MCF 10A (cell line): ENCODE results near the gene ARL15. TPM values are rescaled to one million over a fixed set of nuclear protein-coding genes. Genes with fewer than 3 reads are reported as not detected.

ENCODE experiments used
- BruUV-seq: library from RNA; stranded (reverse); fragments of 400-500 nt; replicated peaks from 2 replicates; lab custom pipeline; 2021; lab: Mats Ljungman, UMichigan
- CTCF ChIA-PET: fragments of 300-600 bp; sonication (Branson Sonifier 250); formaldehyde crosslinking; extraction: SDS; loops from one replicate; lab custom pipeline; 2021; ENCODE audit warnings: antibody characterized with exemption, inconsistent platforms; lab: Yijun Ruan, JAX
- POLR2A ChIA-PET: fragments of 300-600, 350-650 bp; sonication (Branson Sonifier 250); formaldehyde crosslinking; extraction: SDS; loops from one replicate; lab custom pipeline; 2020; ENCODE audit warnings: antibody characterized with exemption, inconsistent platforms; lab: Yijun Ruan, JAX
- DNase-seq: peaks from one replicate; pipeline ENCODE4 v3.0.0-alpha.2; 2018; ENCODE audit not compliant: unreplicated experiment
- H3K27ac Mint-ChIP-seq: one replicate; pipeline ENCODE4 v1.8.0; 2022; ENCODE audit warnings: mild to moderate bottlenecking, low read depth, mixed read lengths; ENCODE audit not compliant: unreplicated experiment
- H3K27me3 Mint-ChIP-seq: one replicate; pipeline ENCODE4 v1.8.0; 2022; ENCODE audit warnings: mixed read lengths; ENCODE audit not compliant: insufficient read depth, unreplicated experiment
- H3K36me3 Mint-ChIP-seq: one replicate; pipeline ENCODE4 v1.8.0; 2022; ENCODE audit warnings: mild to moderate bottlenecking, moderate library complexity, mixed read lengths; ENCODE audit not compliant: insufficient read depth, unreplicated experiment
- H3K4me1 Mint-ChIP-seq: one replicate; pipeline ENCODE4 v1.8.0; 2022; ENCODE audit warnings: mixed read lengths; ENCODE audit not compliant: insufficient read depth, unreplicated experiment
- H3K4me3 Mint-ChIP-seq: one replicate; pipeline ENCODE4 v1.8.0; 2022; ENCODE audit warnings: mild to moderate bottlenecking, moderate library complexity, mixed read lengths; ENCODE audit not compliant: unreplicated experiment
- H3K9me3 Mint-ChIP-seq: one replicate; pipeline ENCODE4 v1.8.0; 2022; ENCODE audit warnings: mixed read lengths; ENCODE audit not compliant: unreplicated experiment
- intact Hi-C: fragments of 100-400 bp; cut with micrococcal nuclease; formaldehyde crosslinking; loops from 2 replicates; pipeline ENCODE4 v1.14.1; 2022
- total RNA-seq: library from RNA; stranded (reverse); gene quantifications from 2 replicates; pipeline ENCODE4 v1.2.3, GENCODE V29; 2022
- TF ChIP-seq, protein P1 (sequence below): fragments of 200-600 bp; IDR thresholded peaks from one replicate; pipeline ENCODE4 v1.8.0; 2022; ENCODE audit warnings: antibody characterized with exemption, mild to moderate bottlenecking; ENCODE audit not compliant: unreplicated experiment

The ARL15 gene
- total RNA-seq, 1 experiment from 2014 or later: 11.3 TPM

GRCh38 chr5:54309691-54310432 lies 511 bp downstream of the ARL15 start:
- ChIA-PET CTCF (interaction anchor here (0.6 to 2.3 kb wide), 9 partner anchors 21 to 840 kb away, joined by 3 to 9 read pairs (median 3); no protein-coding TSS in a partner anchor), POLR2A (interaction anchor here (0.5 to 4.3 kb wide), 49 partner anchors 8 to 1286 kb away, joined by 3 to 85 read pairs (median 5); partner anchors contain the start of genes DHX29, HSPB3 and PLPP1)
- peaks cover 9% of the 10 kb centered on the region for H3K36me3 Mint-ChIP-seq
- no peaks in the 10 kb centered on the region for H3K27me3 Mint-ChIP-seq
- TF ChIP-seq, protein P1, sequence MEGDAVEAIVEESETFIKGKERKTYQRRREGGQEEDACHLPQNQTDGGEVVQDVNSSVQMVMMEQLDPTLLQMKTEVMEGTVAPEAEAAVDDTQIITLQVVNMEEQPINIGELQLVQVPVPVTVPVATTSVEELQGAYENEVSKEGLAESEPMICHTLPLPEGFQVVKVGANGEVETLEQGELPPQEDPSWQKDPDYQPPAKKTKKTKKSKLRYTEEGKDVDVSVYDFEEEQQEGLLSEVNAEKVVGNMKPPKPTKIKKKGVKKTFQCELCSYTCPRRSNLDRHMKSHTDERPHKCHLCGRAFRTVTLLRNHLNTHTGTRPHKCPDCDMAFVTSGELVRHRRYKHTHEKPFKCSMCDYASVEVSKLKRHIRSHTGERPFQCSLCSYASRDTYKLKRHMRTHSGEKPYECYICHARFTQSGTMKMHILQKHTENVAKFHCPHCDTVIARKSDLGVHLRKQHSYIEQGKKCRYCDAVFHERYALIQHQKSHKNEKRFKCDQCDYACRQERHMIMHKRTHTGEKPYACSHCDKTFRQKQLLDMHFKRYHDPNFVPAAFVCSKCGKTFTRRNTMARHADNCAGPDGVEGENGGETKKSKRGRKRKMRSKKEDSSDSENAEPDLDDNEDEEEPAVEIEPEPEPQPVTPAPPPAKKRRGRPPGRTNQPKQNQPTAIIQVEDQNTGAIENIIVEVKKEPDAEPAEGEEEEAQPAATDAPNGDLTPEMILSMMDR: no peak
- intact Hi-C loops: loop anchor here (2.0 to 10.0 kb wide), 3 partner anchors 67 to 585 kb away; no protein-coding TSS in a partner anchor
- no peaks in the 10 kb centered on the region for H3K9me3 Mint-ChIP-seq
- peaks cover 16% of the 10 kb centered on the region for H3K4me1 Mint-ChIP-seq
- peak; percentile 52 for DNase-seq
- BruUV-seq: no TSS peak
- H3K27ac Mint-ChIP-seq: peak overlapping the region; percentile 86
- peak overlapping the region; percentile 88 for H3K4me3 Mint-ChIP-seq

DNA sequence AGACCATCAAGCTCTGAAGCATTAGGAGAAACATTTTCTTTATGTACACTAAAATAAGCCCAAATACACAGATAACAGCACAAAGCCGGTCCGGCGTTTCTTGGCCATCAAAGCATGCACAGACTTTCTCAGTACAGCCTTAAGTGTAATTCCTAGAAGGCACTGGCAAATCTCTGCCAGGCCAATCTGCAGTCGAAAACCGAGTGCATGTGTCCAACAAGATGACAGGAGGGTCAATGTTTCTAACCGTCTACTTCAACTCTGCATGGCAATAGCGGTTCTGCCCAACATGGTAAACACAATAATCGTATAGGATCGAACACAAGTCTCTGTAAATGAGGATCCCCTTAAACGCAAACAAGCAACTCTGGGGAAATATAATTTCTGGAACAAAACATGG lies 1.1 kb downstream of the ARL15 start:
- H3K36me3 Mint-ChIP-seq: peaks cover 9% of the 10 kb centered on the region
- intact Hi-C loops: no loop called here
- TF ChIP-seq, protein P1: no peak
- H3K27ac Mint-ChIP-seq: peak overlapping the region; percentile 86
- BruUV-seq: no TSS peak
- POLR2A ChIA-PET: interaction anchor here (0.7 to 4.3 kb wide), 15 partner anchors 8 to 1302 kb away, joined by 3 to 85 read pairs (median 6); no protein-coding TSS in a partner anchor
- peak overlapping the region; percentile 88 for H3K4me3 Mint-ChIP-seq
- CTCF ChIA-PET: interaction anchor here (0.6 to 2.3 kb wide), 9 partner anchors 38 to 841 kb away, joined by 3 to 9 read pairs (median 4); no protein-coding TSS in a partner anchor
- no peaks in the 10 kb centered on the region for H3K27me3 Mint-ChIP-seq
- no peaks in the 10 kb centered on the region for H3K9me3 Mint-ChIP-seq
- H3K4me1 Mint-ChIP-seq: peaks cover 13% of the 10 kb centered on the region
- peak; percentile 30 for DNase-seq

GRCh38 chr5:54307583-54307982 lies 2.8 kb downstream of the ARL15 start:
- TF ChIP-seq, protein P1: no peak

DNA sequence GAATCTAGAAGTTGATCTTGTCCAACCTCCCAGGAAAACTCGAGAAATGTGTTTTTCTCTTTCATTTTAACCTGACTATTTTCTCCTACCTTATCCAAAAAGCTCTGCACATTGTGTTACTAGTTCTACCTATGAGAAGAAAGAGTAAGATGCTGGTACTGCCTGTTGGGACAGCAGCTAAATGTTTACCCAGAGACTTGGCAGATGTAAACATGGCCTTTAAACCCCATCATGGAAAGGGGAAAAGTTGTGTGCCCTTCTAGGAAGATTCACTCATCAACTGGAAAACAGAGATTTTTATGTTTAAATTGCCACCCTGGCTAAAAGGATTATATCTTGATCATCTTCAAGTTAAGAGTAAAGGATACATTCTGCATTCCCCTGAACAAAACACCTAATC lies 3.5 kb downstream of the ARL15 start:
- Mint-ChIP-seq H3K36me3 (peaks cover 9% of the 10 kb centered on the region), H3K27ac (no peak overlapping the region), H3K4me1 (peaks cover 16% of the 10 kb centered on the region), H3K4me3 (no peak overlapping the region), H3K9me3 (no peaks in the 10 kb centered on the region), H3K27me3 (no peaks in the 10 kb centered on the region)
- ChIA-PET POLR2A (interaction anchor here (1.4 to 1.8 kb wide), 2 partner anchors 24 to 83 kb away, joined by 4 to 5 read pairs; no protein-coding TSS in a partner anchor), CTCF (interaction anchor here (0.6 kb wide), 1 partner anchor 872 kb away, joined by 3 read pairs; no protein-coding TSS in a partner anchor)
- no TSS peak for BruUV-seq
- TF ChIP-seq, protein P1: no peak
- DNase-seq: no peak
- intact Hi-C loops: no loop called here

More at GRCh38 chr5:54307583-54307982, 2.8 kb downstream of the ARL15 start:
- ChIA-PET POLR2A (interaction anchor here (1.5 to 1.8 kb wide), 3 partner anchors 23 to 150 kb away, joined by 5 to 8 read pairs (median 7); no protein-coding TSS in a partner anchor), CTCF (interaction anchor here (0.6 to 2.3 kb wide), 2 partner anchors 182 to 872 kb away, joined by 3 to 9 read pairs; no protein-coding TSS in a partner anchor)
- no TSS peak for BruUV-seq
- Mint-ChIP-seq H3K27ac (peak overlapping the region; percentile 32), H3K9me3 (no peaks in the 10 kb centered on the region), H3K36me3 (peaks cover 9% of the 10 kb centered on the region), H3K27me3 (no peaks in the 10 kb centered on the region), H3K4me3 (no peak overlapping the region), H3K4me1 (peaks cover 13% of the 10 kb centered on the region)
- intact Hi-C loops: no loop called here
- no peak for DNase-seq
